22Rv1 (cell line): ENCODE results near the gene SPG21.

Experiments
- ZFX ChIP-seq: fragments of 450-650 bp; IDR thresholded peaks from 2 replicates; pipeline ENCODE4 v1.6.1; 2017; ENCODE audit warnings: antibody characterized with exemption, borderline replicate concordance
- TF ChIP-seq, protein P1 (sequence below): fragments of 450-650 bp; IDR thresholded peaks from 2 replicates; pipeline ENCODE4 v1.5.1; 2017; ENCODE audit warnings: mild to moderate bottlenecking

DNA sequence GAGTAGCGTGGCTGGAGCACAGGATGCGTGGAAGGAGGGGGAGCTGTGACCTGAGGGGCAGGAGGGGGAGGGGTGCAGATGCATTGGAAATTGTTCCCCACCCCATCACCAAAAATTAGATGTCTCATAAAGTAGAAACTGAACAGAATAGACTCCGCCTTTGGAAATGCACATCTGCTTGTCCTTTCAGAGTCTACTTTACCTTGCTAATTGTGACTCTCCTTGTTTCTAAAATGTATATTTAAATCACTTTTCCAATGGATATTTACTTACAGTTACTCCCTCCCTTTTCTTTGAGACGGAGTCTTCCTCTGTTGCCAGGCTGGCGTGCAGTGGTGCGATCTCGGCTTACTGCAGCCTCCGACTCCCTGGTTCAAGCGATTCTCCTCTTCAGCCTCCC lies 30.6 kb downstream of the SPG21 start:
- TF ChIP-seq, protein P1, sequence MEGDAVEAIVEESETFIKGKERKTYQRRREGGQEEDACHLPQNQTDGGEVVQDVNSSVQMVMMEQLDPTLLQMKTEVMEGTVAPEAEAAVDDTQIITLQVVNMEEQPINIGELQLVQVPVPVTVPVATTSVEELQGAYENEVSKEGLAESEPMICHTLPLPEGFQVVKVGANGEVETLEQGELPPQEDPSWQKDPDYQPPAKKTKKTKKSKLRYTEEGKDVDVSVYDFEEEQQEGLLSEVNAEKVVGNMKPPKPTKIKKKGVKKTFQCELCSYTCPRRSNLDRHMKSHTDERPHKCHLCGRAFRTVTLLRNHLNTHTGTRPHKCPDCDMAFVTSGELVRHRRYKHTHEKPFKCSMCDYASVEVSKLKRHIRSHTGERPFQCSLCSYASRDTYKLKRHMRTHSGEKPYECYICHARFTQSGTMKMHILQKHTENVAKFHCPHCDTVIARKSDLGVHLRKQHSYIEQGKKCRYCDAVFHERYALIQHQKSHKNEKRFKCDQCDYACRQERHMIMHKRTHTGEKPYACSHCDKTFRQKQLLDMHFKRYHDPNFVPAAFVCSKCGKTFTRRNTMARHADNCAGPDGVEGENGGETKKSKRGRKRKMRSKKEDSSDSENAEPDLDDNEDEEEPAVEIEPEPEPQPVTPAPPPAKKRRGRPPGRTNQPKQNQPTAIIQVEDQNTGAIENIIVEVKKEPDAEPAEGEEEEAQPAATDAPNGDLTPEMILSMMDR: no peak
- TF ChIP-seq ZFX: no peak
